Measurements from ENCODE around the gene NT5E. TPM values are rescaled to one million over a fixed set of nuclear protein-coding genes. Genes with fewer than 3 reads are reported as not detected.
A peak's percentile ranks its signal among the peaks of the same experiment; 100 is the strongest.

The NT5E gene
- total and polyA plus RNA-seq, 12 donors, result 2.9 to 14.2 (median 9.6) TPM

DNA sequence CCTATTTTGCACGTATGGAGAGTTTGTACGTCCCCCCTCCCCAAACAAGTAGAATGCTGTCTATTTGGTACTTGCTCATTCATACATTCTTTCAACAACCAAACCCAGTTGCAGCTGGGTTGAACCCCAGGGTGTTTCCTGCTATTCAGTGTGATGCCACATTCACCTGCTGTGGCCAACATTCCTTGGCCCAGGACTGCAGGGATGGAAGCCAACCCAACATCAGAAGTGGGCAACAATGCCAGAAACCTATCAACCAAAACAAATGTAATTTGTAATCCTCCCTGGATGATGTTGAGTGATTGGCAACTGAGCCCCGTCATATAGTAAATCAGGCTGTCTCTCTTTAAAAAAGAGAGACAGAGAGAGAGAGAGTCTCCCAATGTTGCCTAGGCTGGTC lies 8.9 kb downstream of the NT5E start:
- WGBS, 4 donors, result 73 to 84% (median 81%) methylated on average over 3 of the region's 3 CpGs

GRCh38 chr6:85459224-85459901 lies 9.5 kb downstream of the NT5E start:
- no peak for TF ChIP-seq POLR2A (IDR thresholded peaks at IDR 0.05)
- no peak for TF ChIP-seq CTCF (IDR thresholded peaks at IDR 0.05)
- DNase-seq, result no peak
- no peaks in the 10 kb centered on the region for H3K9me3 ChIP-seq (replicated peaks in 1 of 3)
- WGBS, 4 donors, result 33 to 55% (median 38%) methylated on average over 4 of the region's 4 CpGs
- H3K27me3 ChIP-seq, result no peaks in the 10 kb centered on the region
- no peak overlapping the region for H3K4me3 ChIP-seq
- peak overlapping the region in 3 of 5 donors; percentile 8 to 69 (median 32) for H3K27ac ChIP-seq
- H3K36me3 ChIP-seq (replicated peaks in 1 of 2), result no peaks in the 10 kb centered on the region
- H3K4me1 ChIP-seq (replicated peaks in 1 of 2), result peaks cover 0 to 34% of the 10 kb centered on the region in 2 donors
- intact Hi-C loops (cut with DNase I), result no loop called here

More for the DNA sequence above, 8.9 kb downstream of the NT5E start:
- H3K4me1 ChIP-seq (replicated peaks in 1 of 2), result peaks cover 0 to 34% of the 10 kb centered on the region in 2 donors
- intact Hi-C loops (cut with DNase I), result no loop called here
- H3K36me3 ChIP-seq (replicated peaks in 1 of 2), result no peaks in the 10 kb centered on the region
- no peak for DNase-seq
- H3K27ac ChIP-seq, result peak overlapping the region in 2 of 5 donors; percentile 32 to 69
- no peaks in the 10 kb centered on the region for H3K9me3 ChIP-seq (replicated peaks in 1 of 3)
- TF ChIP-seq POLR2A (IDR thresholded peaks at IDR 0.05) (no peak), CTCF (IDR thresholded peaks at IDR 0.05) (no peak)
- H3K4me3 ChIP-seq, result no peak overlapping the region
- no peaks in the 10 kb centered on the region for H3K27me3 ChIP-seq

DNA sequence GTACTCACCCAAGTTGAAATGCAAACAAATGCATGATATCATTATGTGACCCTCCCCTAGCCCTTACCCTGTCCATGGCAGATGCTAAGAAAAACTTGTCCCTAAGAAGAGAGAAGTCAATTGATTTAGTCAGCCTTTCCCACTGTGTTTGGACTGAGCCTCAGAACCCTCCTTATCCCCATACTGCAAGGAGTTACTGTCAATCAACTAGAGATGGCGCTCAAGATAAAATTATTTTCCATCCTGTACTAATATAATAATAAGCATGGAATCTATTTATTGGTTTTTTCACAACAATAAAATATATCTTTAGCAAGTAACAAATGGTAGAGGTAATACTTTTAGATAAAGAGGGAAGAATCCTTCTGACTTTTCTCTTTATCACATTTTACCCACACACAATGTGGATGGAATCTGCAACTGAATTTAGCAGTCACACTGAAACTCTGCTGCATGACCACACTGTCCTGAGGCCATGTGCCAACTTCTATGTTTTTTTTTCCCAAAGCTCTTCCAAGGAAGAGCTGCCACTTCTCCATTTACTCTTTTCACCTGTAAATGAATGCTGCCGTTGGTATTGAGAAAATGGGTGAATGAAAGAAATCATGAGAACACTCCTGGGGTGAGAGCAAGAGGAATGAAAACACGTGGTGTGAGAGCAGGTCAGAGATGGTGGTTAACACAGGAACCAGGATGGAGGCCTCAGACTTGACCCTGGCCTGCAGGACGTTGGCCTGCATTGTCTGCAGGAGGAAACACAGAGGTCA lies 10.5 kb downstream of the NT5E start:
- 48 to 61% (median 53%) methylated on average over 4 of the region's 4 CpGs for WGBS, 4 donors
- TF ChIP-seq CTCF (IDR thresholded peaks at IDR 0.05), result no peak
- TF ChIP-seq POLR2A (IDR thresholded peaks at IDR 0.05), result no peak
- intact Hi-C loops (cut with DNase I), result no loop called here
- Histone ChIP-seq H3K9me3 (replicated peaks in 1 of 3) (no peaks in the 10 kb centered on the region), H3K4me3 (no peak overlapping the region), H3K4me1 (replicated peaks in 1 of 2) (peaks cover 0 to 44% of the 10 kb centered on the region in 2 donors), H3K27me3 (no peaks in the 10 kb centered on the region), H3K27ac (peak overlapping the region in 2 of 5 donors; percentile 15 to 54), H3K36me3 (replicated peaks in 1 of 2) (no peaks in the 10 kb centered on the region)
- DNase-seq, result peak in 1 of 7 donors; percentile 18

GRCh38 chr6:85460921-85461797 lies 11.3 kb downstream of the NT5E start:
- TF ChIP-seq POLR2A (IDR thresholded peaks at IDR 0.05) (no peak), CTCF (IDR thresholded peaks at IDR 0.05) (no peak)
- DNase-seq, result peak in 2 of 7 donors; percentile 27 to 28
- no peak overlapping the region for H3K4me3 ChIP-seq
- no peaks in the 10 kb centered on the region for H3K27me3 ChIP-seq
- H3K36me3 ChIP-seq (replicated peaks in 1 of 2), result no peaks in the 10 kb centered on the region
- intact Hi-C loops (cut with DNase I), result no loop called here
- 50 to 67% (median 54%) methylated on average over 4 of the region's 4 CpGs for WGBS, 4 donors
- peak overlapping the region in 2 of 5 donors; percentile 50 to 79 for H3K27ac ChIP-seq
- H3K4me1 ChIP-seq (replicated peaks in 1 of 2), result peaks cover 0 to 45% of the 10 kb centered on the region in 2 donors
- no peaks in the 10 kb centered on the region for H3K9me3 ChIP-seq (replicated peaks in 1 of 3)
